Upper lobe of left lung (tissue), 6 donors: ENCODE data around the gene DVL2. TPM values are rescaled to one million over a fixed set of nuclear protein-coding genes. Genes with fewer than 3 reads are reported as not detected.
"Not testable (repeated sequence)": the region's sequence is repeated elsewhere in the genome, so short reads cannot be mapped to it uniquely, and the experiment has no call there.

Experiments
- ATAC-seq, 2 donors: fragments of 200-7000 bp; cut with Tn5 transposase; one replicate each; pipeline ENCODE4 v1.9.1; 2022; ENCODE audit warnings: mild to moderate bottlenecking in 2 of 2, moderate library complexity in 2 of 2; ENCODE audit not compliant: low FRiP score in 2 of 2
- DNase-seq, 2 donors: peaks; one replicate each; pipeline ENCODE4 v3.0.0-alpha.2; 2019 to 2020
- H3K27ac ChIP-seq, 4 donors: fragments of 200-600 bp; sonication (generic); one replicate each; pipeline ENCODE4 v1.5.1; 2016 to 2019
- H3K27me3 ChIP-seq, 4 donors: fragments of 200-600 bp; sonication (generic); one replicate each; pipeline ENCODE4 v1.5.1; 2017 to 2019
- H3K36me3 ChIP-seq, 4 donors: fragments of 200-600 bp; sonication (generic); one replicate each; pipeline ENCODE4 v1.5.1; 2016 to 2019
- H3K4me1 ChIP-seq, 4 donors: fragments of 200-600 bp; sonication (generic); one replicate each; pipeline ENCODE4 v1.5.1; 2018 to 2019
- H3K4me3 ChIP-seq, 4 donors: fragments of 200-600 bp; sonication (generic); one replicate each; pipeline ENCODE4 v1.5.1; 2017 to 2019; ENCODE audit warnings: mild to moderate bottlenecking in 2 of 4, moderate library complexity in 1 of 4
- H3K9me3 ChIP-seq, 4 donors: fragments of 200-600 bp; sonication (generic); one replicate each; pipeline ENCODE4 v1.5.1; 2018 to 2019
- EP300 ChIP-seq, 4 donors: sonication (generic); formaldehyde crosslinking; IDR thresholded peaks; one replicate each; pipeline ENCODE4 v1.5.1; 2017; ENCODE audit warnings: antibody characterized with exemption in 4 of 4, control low read depth in 2 of 4
- POLR2A ChIP-seq, 4 donors: fragments of 450-650 bp; IDR thresholded peaks; one replicate each; pipeline ENCODE4 v1.5.1; 2016 to 2017; ENCODE audit warnings: antibody characterized with exemption in 4 of 4, mild to moderate bottlenecking in 2 of 4
- POLR2AphosphoS5 ChIP-seq, 2 donors: sonication (generic); formaldehyde crosslinking; IDR thresholded peaks; one replicate each; pipeline ENCODE4 v1.5.1; 2017; ENCODE audit warnings: antibody characterized with exemption in 2 of 2
- WGBS, 2 donors: methylation state at CpG; one replicate each; pipeline ENCODE4 v1.1.5; 2017 to 2018; 5-methylcytosine and 5-hydroxymethylcytosine counted together
- total RNA-seq, 6 donors: library from RNA; depleted of rRNA in 4 of 6; stranded (reverse); fragments of >200 nt in 4 of 6; gene quantifications; one replicate each; pipeline versions ENCODE4 v1.1.0 to v1.2.1, GENCODE V29; 2016 to 2021
- TF ChIP-seq, protein P1 (sequence below), 6 experiments: fragments of 450-650 bp in 4 of 6; fragments of 200-600 bp in 2 of 6; sonication (generic) in 2 of 6; IDR thresholded peaks; one replicate each; pipeline ENCODE4 v1.5.1; 2016 to 2019; ENCODE audit warnings: antibody characterized with exemption in 6 of 6
- donor health status: DM: no; HTN: no; CAD: no; lungs with moderate emphysema.
- donor health status: DM: no; HTN: yes; CAD: no; lungs with severe emphysema.

Gene DVL2
- total RNA-seq, 6 donors from 2014 or later, result 40.4 to 70.2 (median 42.4) TPM

DNA sequence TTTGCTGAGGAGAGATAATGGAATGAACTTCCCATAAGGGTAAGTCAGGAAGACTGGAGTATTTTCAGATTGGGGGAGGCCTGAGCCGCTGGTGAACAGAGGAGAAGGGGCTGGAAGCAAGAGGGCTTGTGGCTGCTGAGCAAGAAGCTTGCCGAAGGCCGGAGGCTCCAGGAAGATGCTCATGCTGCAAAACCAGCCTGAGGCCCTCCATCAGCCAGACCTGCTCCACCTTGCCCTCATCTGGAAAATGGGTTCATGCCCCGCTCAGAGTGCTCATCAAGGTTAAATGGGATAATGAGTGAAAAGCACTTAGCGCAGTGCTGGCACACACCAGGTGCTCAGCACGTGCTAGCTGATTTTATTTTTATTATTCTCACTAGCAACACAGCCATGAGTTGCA, 49.7 kb downstream of the DVL2 start:
- TF ChIP-seq, protein P1, sequence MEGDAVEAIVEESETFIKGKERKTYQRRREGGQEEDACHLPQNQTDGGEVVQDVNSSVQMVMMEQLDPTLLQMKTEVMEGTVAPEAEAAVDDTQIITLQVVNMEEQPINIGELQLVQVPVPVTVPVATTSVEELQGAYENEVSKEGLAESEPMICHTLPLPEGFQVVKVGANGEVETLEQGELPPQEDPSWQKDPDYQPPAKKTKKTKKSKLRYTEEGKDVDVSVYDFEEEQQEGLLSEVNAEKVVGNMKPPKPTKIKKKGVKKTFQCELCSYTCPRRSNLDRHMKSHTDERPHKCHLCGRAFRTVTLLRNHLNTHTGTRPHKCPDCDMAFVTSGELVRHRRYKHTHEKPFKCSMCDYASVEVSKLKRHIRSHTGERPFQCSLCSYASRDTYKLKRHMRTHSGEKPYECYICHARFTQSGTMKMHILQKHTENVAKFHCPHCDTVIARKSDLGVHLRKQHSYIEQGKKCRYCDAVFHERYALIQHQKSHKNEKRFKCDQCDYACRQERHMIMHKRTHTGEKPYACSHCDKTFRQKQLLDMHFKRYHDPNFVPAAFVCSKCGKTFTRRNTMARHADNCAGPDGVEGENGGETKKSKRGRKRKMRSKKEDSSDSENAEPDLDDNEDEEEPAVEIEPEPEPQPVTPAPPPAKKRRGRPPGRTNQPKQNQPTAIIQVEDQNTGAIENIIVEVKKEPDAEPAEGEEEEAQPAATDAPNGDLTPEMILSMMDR (IDR thresholded peaks at IDR 0.05), result no peak
- no peak for TF ChIP-seq POLR2AphosphoS5 (IDR thresholded peaks at IDR 0.05)
- TF ChIP-seq POLR2A (IDR thresholded peaks at IDR 0.05), result no peak
- TF ChIP-seq EP300 (IDR thresholded peaks at IDR 0.05), result no peak
- H3K4me1 ChIP-seq, result peaks cover 0 to 8% (median 6%) of the 10 kb centered on the region in 4 donors
- DNase-seq (no peak), ATAC-seq (no peak)
- H3K27me3 ChIP-seq, result no peaks in the 10 kb centered on the region
- no peak overlapping the region for H3K4me3 ChIP-seq
- no peaks in the 10 kb centered on the region for H3K36me3 ChIP-seq
- H3K27ac ChIP-seq, result no peak overlapping the region
- WGBS, 2 donors, result 91 to 92% methylated on average over 6 of the region's 6 CpGs
- H3K9me3 ChIP-seq, result no peaks in the 10 kb centered on the region

DNA sequence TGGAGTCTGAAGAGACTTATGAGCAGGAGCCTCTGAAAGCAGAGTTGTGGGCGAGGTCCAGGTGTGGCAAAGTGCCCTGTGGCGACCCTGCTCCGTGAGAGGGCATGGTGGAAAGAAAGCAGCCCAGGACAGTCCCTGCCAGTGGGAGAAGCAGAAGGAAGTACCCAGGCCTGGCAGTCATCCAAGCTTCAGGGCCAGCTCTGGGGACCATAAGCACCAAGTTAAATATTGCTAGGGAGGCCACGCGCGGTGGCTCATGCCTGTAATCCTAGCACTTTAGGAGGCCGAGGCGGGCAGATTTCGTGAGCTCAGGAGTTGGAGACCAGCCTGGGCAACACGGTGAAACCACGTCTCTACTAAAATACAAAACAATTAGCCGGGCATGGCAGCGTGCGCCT, 50.2 kb downstream of the DVL2 start:
- H3K27ac ChIP-seq, result peak overlapping the region in 1 of 4 donors; percentile 31
- ATAC-seq (peak; percentile 44 to 52), DNase-seq (peak in 1 of 2 donors; percentile 84)
- H3K4me3 ChIP-seq, result no peak overlapping the region
- TF ChIP-seq POLR2A (IDR thresholded peaks at IDR 0.05), result no peak
- TF ChIP-seq, protein P1 (IDR thresholded peaks at IDR 0.05), result no peak
- TF ChIP-seq POLR2AphosphoS5 (IDR thresholded peaks at IDR 0.05), result no peak
- TF ChIP-seq EP300 (IDR thresholded peaks at IDR 0.05), result no peak
- no peaks in the 10 kb centered on the region for H3K36me3 ChIP-seq
- no peaks in the 10 kb centered on the region for H3K27me3 ChIP-seq
- WGBS, 2 donors, result 47 to 68% methylated on average over 11 to 14 of the region's 14 CpGs
- H3K4me1 ChIP-seq, result peaks cover 0 to 8% (median 6%) of the 10 kb centered on the region in 4 donors
- H3K9me3 ChIP-seq, result no peaks in the 10 kb centered on the region

DNA sequence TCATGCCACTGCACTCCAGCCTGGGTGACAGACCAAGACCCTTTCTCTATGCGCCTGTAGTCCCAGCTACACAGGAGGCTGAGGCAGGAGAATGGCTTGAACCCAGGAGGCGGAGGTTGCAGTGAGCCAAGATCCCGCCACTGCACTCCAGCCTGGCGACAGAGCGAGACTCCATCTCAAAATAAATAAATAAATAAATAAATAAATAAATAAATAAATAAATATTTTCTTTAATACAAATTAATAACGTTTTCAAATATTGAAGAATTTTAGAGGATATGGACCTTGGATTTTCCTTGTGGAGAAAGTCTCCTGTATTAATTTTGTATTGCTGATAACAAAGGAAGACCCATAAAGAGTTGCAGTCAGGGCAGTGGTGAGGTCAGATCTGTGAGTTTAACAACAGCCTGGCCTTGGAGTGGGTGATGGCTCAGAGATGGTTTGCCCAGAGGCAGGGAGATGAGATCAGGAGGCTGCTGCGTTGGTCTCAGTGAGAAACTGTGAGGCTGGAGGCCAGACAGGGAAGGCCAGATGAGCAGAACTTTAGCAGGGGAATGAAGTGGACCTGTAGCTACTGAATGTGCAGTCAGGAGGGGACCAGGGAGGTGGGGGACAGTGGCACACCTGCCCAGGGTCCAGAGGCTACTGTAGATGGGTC, 50.8 kb downstream of the DVL2 start:
- Histone ChIP-seq H3K4me3 (no peak overlapping the region), H3K27ac (peak overlapping the region in 1 of 4 donors; percentile 31), H3K4me1 (peaks cover 0 to 8% (median 6%) of the 10 kb centered on the region in 4 donors), H3K27me3 (no peaks in the 10 kb centered on the region), H3K9me3 (no peaks in the 10 kb centered on the region), H3K36me3 (no peaks in the 10 kb centered on the region)
- ATAC-seq, result no peak
- DNase-seq, result no peak
- 87% methylated on average over 7 of the region's 7 CpGs for WGBS, 2 donors
- TF ChIP-seq, protein P1 (IDR thresholded peaks at IDR 0.05), result no peak
- no peak for TF ChIP-seq POLR2A (IDR thresholded peaks at IDR 0.05)
- no peak for TF ChIP-seq EP300 (IDR thresholded peaks at IDR 0.05)
- no peak for TF ChIP-seq POLR2AphosphoS5 (IDR thresholded peaks at IDR 0.05)

DNA sequence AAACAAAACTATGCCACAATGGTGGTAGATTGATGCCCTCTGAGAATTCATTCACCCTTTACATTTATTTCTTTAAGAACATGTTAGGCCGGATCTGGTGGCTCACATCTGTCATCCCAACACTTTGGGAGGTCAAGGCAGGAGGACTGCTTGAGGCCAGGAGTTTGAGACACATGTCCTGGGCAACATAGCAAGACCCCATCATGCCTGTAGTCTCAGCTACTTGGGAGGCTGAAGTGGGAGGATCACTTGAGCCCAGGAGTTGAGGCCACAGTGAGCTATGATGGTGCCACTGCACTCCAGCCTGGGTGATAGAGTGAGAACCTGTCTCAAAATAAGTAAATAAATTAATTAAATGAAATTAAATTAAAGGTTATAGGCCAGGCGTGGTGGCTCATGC, 52.2 kb downstream of the DVL2 start:
- not testable (repeated sequence) for ATAC-seq, DNase-seq, H3K27ac ChIP-seq, H3K4me3 ChIP-seq, H3K9me3 ChIP-seq, H3K27me3 ChIP-seq, H3K36me3 ChIP-seq
- 98 to 100% methylated on average over 2 of the region's 2 CpGs for WGBS, 2 donors
- peaks cover 9 to 21% (median 19%) of the 10 kb centered on the region in 4 donors for H3K4me1 ChIP-seq

DNA sequence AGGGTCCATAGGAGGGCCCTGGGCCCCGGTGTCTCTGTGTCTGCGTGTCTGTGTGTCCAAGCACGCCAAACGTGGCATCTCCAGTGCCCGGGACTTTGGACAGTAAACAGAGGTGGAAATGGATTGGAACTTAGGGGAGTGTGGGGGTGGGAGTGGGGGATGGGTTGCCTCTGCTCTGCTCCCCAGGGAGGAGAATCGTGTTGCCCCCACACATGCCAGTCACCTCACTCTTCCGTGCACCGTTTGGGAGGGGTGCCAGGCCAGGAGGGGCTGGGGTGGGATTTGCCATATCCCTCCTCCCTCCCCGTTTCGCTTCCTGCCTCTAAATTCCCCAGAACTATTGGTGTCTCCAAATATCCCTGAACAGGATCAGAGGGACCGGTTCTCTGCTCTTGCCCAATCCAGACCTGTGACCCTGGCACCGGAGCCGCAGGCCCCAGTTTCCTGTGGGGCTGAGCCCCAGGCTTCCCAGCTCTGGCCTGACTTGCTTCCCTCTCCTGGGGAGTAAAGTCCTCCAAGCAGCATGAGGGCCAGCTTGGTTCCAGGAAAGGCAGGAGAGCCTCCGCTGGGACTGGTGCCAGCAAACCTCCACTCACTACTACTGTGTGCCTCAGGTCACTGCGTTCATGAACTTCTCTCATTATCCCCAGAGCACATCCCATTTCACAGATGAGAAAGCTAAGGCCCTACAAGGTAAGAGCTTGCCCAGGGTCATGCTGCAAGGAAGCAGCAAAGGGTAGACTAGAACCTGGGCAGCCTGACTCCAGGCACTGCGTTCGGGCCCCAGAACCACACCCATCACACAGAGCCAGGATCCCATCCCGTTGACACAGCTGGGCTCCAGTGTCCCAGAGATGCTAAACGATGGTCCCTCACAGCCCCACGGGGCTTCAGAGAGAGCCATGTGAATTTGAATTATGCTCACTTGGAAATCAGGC, 54.7 kb downstream of the DVL2 start, which contains the start of gene ASGR1:
Gene ASGR1 (minus strand): TSS at position 54 of the 938 bp plus-strand sequence. CDS start 807 bp downstream, outside the sequence.
- 63 to 70% methylated on average over 16 to 20 of the region's 20 CpGs for WGBS, 2 donors
- H3K27me3 ChIP-seq, result peaks cover 0 to 7% (median 0%) of the 10 kb centered on the region in 4 donors
- TF ChIP-seq EP300 (IDR thresholded peaks at IDR 0.05), result no peak
- H3K4me3 ChIP-seq, result peak within 1 kb of the TSS in 1 of 4 donors; percentile 48
- peaks cover 12 to 26% (median 22%) of the 10 kb centered on the region in 4 donors for H3K4me1 ChIP-seq
- no peak within 1 kb of the TSS for H3K27ac ChIP-seq
- DNase-seq (no peak), ATAC-seq (no peak)
- H3K9me3 ChIP-seq, result no peaks in the 10 kb centered on the region
- H3K36me3 ChIP-seq, result no peaks in the 10 kb centered on the region
